SK-N-SH (cell line): ENCODE measurements around the gene TTC28.

Experiments
- FOXJ3 ChIP-seq: sonication (generic); formaldehyde crosslinking; IDR thresholded peaks from 2 replicates; pipeline ENCODE4 v1.5.1; 2020; ENCODE audit warnings: mild to moderate bottlenecking, missing genetic modification reagents
- RXRA ChIP-seq: IDR thresholded peaks from 2 replicates; pipeline ENCODE4 v1.4.0; 2012; ENCODE audit warnings: low read depth, mild to moderate bottlenecking, borderline replicate concordance
- TF ChIP-seq, protein P1 (sequence below): fragments of 150-350 bp; IDR thresholded peaks from 2 replicates; pipeline ENCODE4 v1.6.1; 2016; ENCODE audit warnings: mild to moderate bottlenecking, low read depth, low read length
- TF ChIP-seq, protein P2 (sequence below): fragments of 200-600 bp; sonication (generic); IDR thresholded peaks from 2 replicates; pipeline ENCODE4 v1.6.1; 2017; ENCODE audit warnings: antibody characterized with exemption, mild to moderate bottlenecking, moderate library complexity
- TF ChIP-seq, protein P3 (sequence below): IDR thresholded peaks from 2 replicates; pipeline ENCODE4 v1.4.0; 2012; ENCODE audit warnings: low read depth

DNA sequence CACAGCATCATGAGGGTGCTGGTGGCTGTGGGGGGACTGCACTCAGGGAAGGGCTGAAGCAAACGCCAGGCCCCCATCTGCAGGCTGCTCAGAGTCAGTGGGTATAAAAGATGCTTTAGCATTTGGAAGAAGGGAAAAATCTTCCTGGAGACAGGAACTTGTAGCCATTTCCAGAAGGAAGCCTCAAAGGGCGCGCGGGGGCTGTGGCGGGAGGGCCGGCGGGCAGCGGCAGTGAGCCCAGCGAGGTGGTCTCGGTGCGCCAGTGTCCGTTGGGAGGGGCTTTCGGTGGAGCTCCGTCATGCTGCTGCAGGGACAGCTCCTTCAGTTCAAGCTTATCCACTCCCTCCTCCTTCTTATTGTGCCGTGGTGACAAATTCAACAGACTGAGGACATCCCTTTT, 697.5 kb downstream of the TTC28 start:
- no peak for TF ChIP-seq RXRA
- TF ChIP-seq, protein P1, sequence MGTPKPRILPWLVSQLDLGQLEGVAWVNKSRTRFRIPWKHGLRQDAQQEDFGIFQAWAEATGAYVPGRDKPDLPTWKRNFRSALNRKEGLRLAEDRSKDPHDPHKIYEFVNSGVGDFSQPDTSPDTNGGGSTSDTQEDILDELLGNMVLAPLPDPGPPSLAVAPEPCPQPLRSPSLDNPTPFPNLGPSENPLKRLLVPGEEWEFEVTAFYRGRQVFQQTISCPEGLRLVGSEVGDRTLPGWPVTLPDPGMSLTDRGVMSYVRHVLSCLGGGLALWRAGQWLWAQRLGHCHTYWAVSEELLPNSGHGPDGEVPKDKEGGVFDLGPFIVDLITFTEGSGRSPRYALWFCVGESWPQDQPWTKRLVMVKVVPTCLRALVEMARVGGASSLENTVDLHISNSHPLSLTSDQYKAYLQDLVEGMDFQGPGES, result no peak
- TF ChIP-seq FOXJ3, result no peak
- TF ChIP-seq, protein P2, sequence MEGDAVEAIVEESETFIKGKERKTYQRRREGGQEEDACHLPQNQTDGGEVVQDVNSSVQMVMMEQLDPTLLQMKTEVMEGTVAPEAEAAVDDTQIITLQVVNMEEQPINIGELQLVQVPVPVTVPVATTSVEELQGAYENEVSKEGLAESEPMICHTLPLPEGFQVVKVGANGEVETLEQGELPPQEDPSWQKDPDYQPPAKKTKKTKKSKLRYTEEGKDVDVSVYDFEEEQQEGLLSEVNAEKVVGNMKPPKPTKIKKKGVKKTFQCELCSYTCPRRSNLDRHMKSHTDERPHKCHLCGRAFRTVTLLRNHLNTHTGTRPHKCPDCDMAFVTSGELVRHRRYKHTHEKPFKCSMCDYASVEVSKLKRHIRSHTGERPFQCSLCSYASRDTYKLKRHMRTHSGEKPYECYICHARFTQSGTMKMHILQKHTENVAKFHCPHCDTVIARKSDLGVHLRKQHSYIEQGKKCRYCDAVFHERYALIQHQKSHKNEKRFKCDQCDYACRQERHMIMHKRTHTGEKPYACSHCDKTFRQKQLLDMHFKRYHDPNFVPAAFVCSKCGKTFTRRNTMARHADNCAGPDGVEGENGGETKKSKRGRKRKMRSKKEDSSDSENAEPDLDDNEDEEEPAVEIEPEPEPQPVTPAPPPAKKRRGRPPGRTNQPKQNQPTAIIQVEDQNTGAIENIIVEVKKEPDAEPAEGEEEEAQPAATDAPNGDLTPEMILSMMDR, result no peak
- TF ChIP-seq, protein P3, sequence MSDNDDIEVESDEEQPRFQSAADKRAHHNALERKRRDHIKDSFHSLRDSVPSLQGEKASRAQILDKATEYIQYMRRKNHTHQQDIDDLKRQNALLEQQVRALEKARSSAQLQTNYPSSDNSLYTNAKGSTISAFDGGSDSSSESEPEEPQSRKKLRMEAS, result no peak
